GM21529 (cell line): Measurements from ENCODE around the gene MAD1L1.
"Not testable (repeated sequence)": the region's sequence is repeated elsewhere in the genome, so short reads cannot be mapped to it uniquely, and the experiment has no call there.

Experiments
- ATAC-seq: cut with Tn5 transposase; IDR thresholded peaks from one replicate; pipeline ENCODE4 v1.9.1; 2021; ENCODE audit not compliant: unreplicated experiment

The MAD1L1 gene

GRCh38 chr7:2048006-2048405 is 184.7 kb downstream of the MAD1L1 start:
- ATAC-seq, result no peak

GRCh38 chr7:2046581-2047565 is 185.9 kb downstream of the MAD1L1 start:
- ATAC-seq, result no peak

- no peak for ATAC-seq
Observed at GRCh38 chr7:2045559-2046405, 187.0 kb downstream of the MAD1L1 start.

- no peak for ATAC-seq
Observed at GRCh38 chr7:2044883-2045471, 187.8 kb downstream of the MAD1L1 start.

- ATAC-seq, result no peak
Observed at GRCh38 chr7:2044311-2044882, 188.3 kb downstream of the MAD1L1 start.

- no peak for ATAC-seq
Observed at GRCh38 chr7:2043316-2044039, 189.3 kb downstream of the MAD1L1 start.

- no peak for ATAC-seq
Observed at GRCh38 chr7:2042650-2043049, 190.1 kb downstream of the MAD1L1 start.

- no peak for ATAC-seq
Observed at GRCh38 chr7:2041496-2042367, 191.0 kb downstream of the MAD1L1 start.

GRCh38 chr7:2040893-2041270 is 191.9 kb downstream of the MAD1L1 start:
- no peak for ATAC-seq

- ATAC-seq, result no peak
Observed at GRCh38 chr7:2040201-2040892, 192.4 kb downstream of the MAD1L1 start.

GRCh38 chr7:2038931-2039728 is 193.6 kb downstream of the MAD1L1 start:
- ATAC-seq, result peak; percentile 58

- ATAC-seq, result peak; percentile 56
Observed at GRCh38 chr7:2037808-2038522, 194.8 kb downstream of the MAD1L1 start.

GRCh38 chr7:2037301-2037807 is 195.4 kb downstream of the MAD1L1 start:
- ATAC-seq, result no peak

- ATAC-seq, result no peak
Observed at GRCh38 chr7:2036786-2037185, 196.0 kb downstream of the MAD1L1 start.

- ATAC-seq, result not testable (repeated sequence)
Observed at GRCh38 chr7:2036201-2036600, 196.5 kb downstream of the MAD1L1 start.

- no peak for ATAC-seq
Observed at GRCh38 chr7:2034291-2035201, 198.2 kb downstream of the MAD1L1 start.
